Astrocyte (in vitro differentiated cells and primary cell): Measurements from ENCODE around the gene RNF169. TPM values are rescaled to one million over a fixed set of nuclear protein-coding genes. Genes with fewer than 3 reads are reported as not detected.

Experiments
- DNase-seq: peaks from one replicate; pipeline ENCODE4 v3.0.0-alpha.2; 2010; ENCODE audit warnings: low read depth
- FAIRE-seq: peaks from 2 replicates; lab custom pipeline; 2011; peaks lifted over from hg19 to GRCh38; lab: Jason Lieb, UNC
- H2AFZ ChIP-seq: 2 replicates; pipeline ENCODE4 v1.6.0; 2012; ENCODE audit warnings: low read depth, low read length, inconsistent platforms
- H3K27ac ChIP-seq: 2 replicates; pipeline ENCODE4 v1.5.1; 2011; ENCODE audit warnings: low read depth, low read length, inconsistent platforms
- H3K27me3 ChIP-seq: 2 replicates; pipeline ENCODE4 v1.6.0; 2011; ENCODE audit warnings: low read length, inconsistent platforms; ENCODE audit not compliant: insufficient read depth
- H3K36me3 ChIP-seq: 2 replicates; pipeline ENCODE4 v1.5.1; 2011; ENCODE audit warnings: low read length, inconsistent platforms; ENCODE audit not compliant: insufficient read depth
- H3K4me1 ChIP-seq: 2 replicates; pipeline ENCODE4 v1.5.1; 2011; ENCODE audit warnings: low read length, inconsistent platforms; ENCODE audit not compliant: insufficient read depth
- H3K4me2 ChIP-seq: 2 replicates; pipeline ENCODE4 v1.6.0; 2012; ENCODE audit warnings: low read length, inconsistent platforms
- H3K4me3 ChIP-seq: 2 replicates; pipeline ENCODE4 v1.5.1; 2011; ENCODE audit warnings: low read depth, mild to moderate bottlenecking, low read length, inconsistent platforms; ENCODE audit not compliant: insufficient read depth
- H3K79me2 ChIP-seq: 2 replicates; pipeline ENCODE4 v1.6.0; 2012; ENCODE audit warnings: mild to moderate bottlenecking, low read length, inconsistent platforms; ENCODE audit not compliant: insufficient read depth
- H3K9ac ChIP-seq: 2 replicates; pipeline ENCODE4 v1.6.0; 2012; ENCODE audit warnings: mild to moderate bottlenecking, low read length, inconsistent platforms
- H3K9me3 ChIP-seq: 2 replicates; pipeline ENCODE4 v1.5.1; 2012; ENCODE audit warnings: low read depth, mild to moderate bottlenecking, low read length, inconsistent platforms; ENCODE audit not compliant: insufficient read depth
- H4K20me1 ChIP-seq: 2 replicates; pipeline ENCODE4 v1.6.0; 2012; ENCODE audit warnings: low read length, inconsistent platforms; ENCODE audit not compliant: insufficient read depth
- H3K27ac Mint-ChIP-seq: one replicate; pipeline ENCODE4 v1.8.0; 2021; ENCODE audit warnings: mild to moderate bottlenecking, mixed read lengths; ENCODE audit not compliant: unreplicated experiment
- H3K27me3 Mint-ChIP-seq: one replicate; pipeline ENCODE4 v1.8.0; 2021; ENCODE audit warnings: low read depth, mixed read lengths; ENCODE audit not compliant: unreplicated experiment
- H3K36me3 Mint-ChIP-seq: one replicate; pipeline ENCODE4 v1.8.0; 2021; ENCODE audit warnings: low read depth, mixed read lengths; ENCODE audit not compliant: unreplicated experiment
- H3K4me1 Mint-ChIP-seq: one replicate; pipeline ENCODE4 v1.8.0; 2021; ENCODE audit warnings: low read depth, mixed read lengths; ENCODE audit not compliant: unreplicated experiment
- H3K4me3 Mint-ChIP-seq: one replicate; pipeline ENCODE4 v1.8.0; 2021; ENCODE audit warnings: mild to moderate bottlenecking, moderate library complexity, mixed read lengths; ENCODE audit not compliant: unreplicated experiment
- H3K9me3 Mint-ChIP-seq: one replicate; pipeline ENCODE4 v1.8.0; 2021; ENCODE audit warnings: mild to moderate bottlenecking, mixed read lengths; ENCODE audit not compliant: unreplicated experiment
- CTCF ChIP-seq: IDR thresholded peaks from 2 replicates; pipeline ENCODE4 v1.5.1; 2011; ENCODE audit warnings: low read depth, mild to moderate bottlenecking, inconsistent platforms, low read length, moderate library complexity; ENCODE audit not compliant: insufficient read depth
- EZH2 ChIP-seq: IDR thresholded peaks from 2 replicates; pipeline ENCODE4 v1.6.1; 2012; ENCODE audit warnings: mild to moderate bottlenecking, low read length, inconsistent platforms; ENCODE audit not compliant: insufficient read depth
- total RNA-seq: library from RNA; stranded (reverse); gene quantifications from 2 replicates; pipeline ENCODE4 v1.2.1, GENCODE V29; 2021

Gene RNF169
- total RNA-seq, 1 donor from 2014 or later: 10.7 TPM

- no peak for FAIRE-seq
- no peak overlapping the region for H2AFZ ChIP-seq
Observed at GRCh38 chr11:74743640-74744039, 5.0 kb upstream of the RNF169 start.

GRCh38 chr11:74744277-74744676 is 4.4 kb upstream of the RNF169 start:
- H3K27ac Mint-ChIP-seq: no peak overlapping the region
- Histone ChIP-seq H3K79me2 (peaks cover 2% of the 10 kb centered on the region), H3K4me1 (peaks cover 6% of the 10 kb centered on the region), H3K36me3 (no peaks in the 10 kb centered on the region), H3K9ac (no peak overlapping the region), H3K4me2 (no peak overlapping the region), H3K4me3 (no peak overlapping the region), H3K27me3 (peaks cover 3% of the 10 kb centered on the region), H3K27ac (no peak overlapping the region), H3K9me3 (no peaks in the 10 kb centered on the region), H4K20me1 (no peaks in the 10 kb centered on the region), H2AFZ (no peak overlapping the region)
- no peak for TF ChIP-seq EZH2
- TF ChIP-seq CTCF: no peak
- DNase-seq (no peak), FAIRE-seq (no peak)
- no peaks in the 10 kb centered on the region for H3K36me3 Mint-ChIP-seq
- no peak overlapping the region for H3K4me3 Mint-ChIP-seq
- no peaks in the 10 kb centered on the region for H3K9me3 Mint-ChIP-seq
- H3K27me3 Mint-ChIP-seq: peaks cover 8% of the 10 kb centered on the region
- peaks cover 3% of the 10 kb centered on the region for H3K4me1 Mint-ChIP-seq

More at GRCh38 chr11:74743640-74744039, 5.0 kb upstream of the RNF169 start:
- H3K9ac ChIP-seq: no peak overlapping the region
- DNase-seq: no peak
- H4K20me1 ChIP-seq: no peaks in the 10 kb centered on the region
- Mint-ChIP-seq H3K27me3 (peaks cover 8% of the 10 kb centered on the region), H3K4me3 (no peak overlapping the region), H3K27ac (no peak overlapping the region), H3K9me3 (no peaks in the 10 kb centered on the region), H3K4me1 (peaks cover 3% of the 10 kb centered on the region), H3K36me3 (no peaks in the 10 kb centered on the region)
- peaks cover 6% of the 10 kb centered on the region for H3K4me1 ChIP-seq
- H3K79me2 ChIP-seq: no peaks in the 10 kb centered on the region
- H3K36me3 ChIP-seq: no peaks in the 10 kb centered on the region
- H3K4me3 ChIP-seq: no peak overlapping the region
- no peak overlapping the region for H3K4me2 ChIP-seq
- H3K27ac ChIP-seq: no peak overlapping the region
- no peaks in the 10 kb centered on the region for H3K9me3 ChIP-seq
- no peak for TF ChIP-seq CTCF
- no peak for TF ChIP-seq EZH2
- H3K27me3 ChIP-seq: peaks cover 3% of the 10 kb centered on the region

- TF ChIP-seq EZH2 (no peak), CTCF (no peak)
- H3K36me3 ChIP-seq: no peaks in the 10 kb centered on the region
- H2AFZ ChIP-seq: no peak overlapping the region
- no peak overlapping the region for H3K27ac Mint-ChIP-seq
- H3K4me2 ChIP-seq: no peak overlapping the region
- H3K36me3 Mint-ChIP-seq: no peaks in the 10 kb centered on the region
- no peaks in the 10 kb centered on the region for H3K9me3 Mint-ChIP-seq
- H4K20me1 ChIP-seq: peaks cover 8% of the 10 kb centered on the region
- H3K4me1 Mint-ChIP-seq: peaks cover 8% of the 10 kb centered on the region
- no peak for DNase-seq
- no peaks in the 10 kb centered on the region for H3K9me3 ChIP-seq
- H3K4me3 Mint-ChIP-seq: no peak overlapping the region
- peaks cover 3% of the 10 kb centered on the region for H3K27me3 ChIP-seq
- H3K79me2 ChIP-seq: peaks cover 27% of the 10 kb centered on the region
- no peak for FAIRE-seq
- peaks cover 8% of the 10 kb centered on the region for H3K27me3 Mint-ChIP-seq
- peaks cover 14% of the 10 kb centered on the region for H3K4me1 ChIP-seq
- no peak overlapping the region for H3K4me3 ChIP-seq
- no peak overlapping the region for H3K27ac ChIP-seq
- no peak overlapping the region for H3K9ac ChIP-seq
Observed at GRCh38 chr11:74746868-74747267, 1.8 kb upstream of the RNF169 start.
